Measurements from ENCODE around the gene NTN4.
"Not testable (repeated sequence)": the region's sequence is repeated elsewhere in the genome, so short reads cannot be mapped to it uniquely, and the experiment has no call there.

Gene NTN4

GRCh38 chr12:95658386-95658785, 132.2 kb downstream of the NTN4 start:
- Histone ChIP-seq H3K27ac (ENCODE audit: low read depth, low read length, severe bottlenecking) (no peak overlapping the region), H3K9me3 (ENCODE audit: control insufficient read depth, low read length) (no peaks in the 10 kb centered on the region), H3K36me3 (ENCODE audit: control insufficient read depth, insufficient read depth, low read length) (no peaks in the 10 kb centered on the region), H3K4me1 (ENCODE audit: control insufficient read depth, insufficient read depth, low read length, poor library complexity, severe bottlenecking) (no peaks in the 10 kb centered on the region), H3K4me3 (ENCODE audit: extremely low read depth, insufficient read depth, low read length, poor library complexity, severe bottlenecking) (no peak overlapping the region)
- WGBS, 2 experiments (ENCODE audit: insufficient coverage in 2 of 2): no CpG with 5 or more reads among the region's 6 CpGs

- H3K27ac ChIP-seq (ENCODE audit: low read depth, low read length, severe bottlenecking); H3K4me3 ChIP-seq (ENCODE audit: extremely low read depth, insufficient read depth, low read length, poor library complexity, severe bottlenecking); H3K36me3 ChIP-seq (ENCODE audit: control insufficient read depth, insufficient read depth, low read length); H3K4me1 ChIP-seq (ENCODE audit: control insufficient read depth, insufficient read depth, low read length, poor library complexity, severe bottlenecking); H3K9me3 ChIP-seq (ENCODE audit: control insufficient read depth, low read length): not testable (repeated sequence)
- 91 to 96% methylated on average over 2 to 3 of the region's 3 CpGs for WGBS, 2 experiments (ENCODE audit: insufficient coverage in 2 of 2)
Observed at GRCh38 chr12:95654665-95655064, 135.9 kb downstream of the NTN4 start.

- no peaks in the 10 kb centered on the region for H3K36me3 ChIP-seq (ENCODE audit: control insufficient read depth, insufficient read depth, low read length)
- no peak overlapping the region for H3K27ac ChIP-seq (ENCODE audit: low read depth, low read length, severe bottlenecking)
- no peaks in the 10 kb centered on the region for H3K9me3 ChIP-seq (ENCODE audit: control insufficient read depth, low read length)
- no peak overlapping the region for H3K4me3 ChIP-seq (ENCODE audit: extremely low read depth, insufficient read depth, low read length, poor library complexity, severe bottlenecking)
- 80 to 86% methylated on average over 9 of the region's 9 CpGs for WGBS, 2 experiments (ENCODE audit: insufficient coverage in 2 of 2)
- H3K4me1 ChIP-seq (ENCODE audit: control insufficient read depth, insufficient read depth, low read length, poor library complexity, severe bottlenecking): no peaks in the 10 kb centered on the region
Observed at GRCh38 chr12:95653771-95654546, 136.6 kb downstream of the NTN4 start.

GRCh38 chr12:95651681-95652080, 138.9 kb downstream of the NTN4 start:
- no peak overlapping the region for H3K4me3 ChIP-seq (ENCODE audit: extremely low read depth, insufficient read depth, low read length, poor library complexity, severe bottlenecking)
- H3K36me3 ChIP-seq (ENCODE audit: control insufficient read depth, insufficient read depth, low read length): no peaks in the 10 kb centered on the region
- WGBS, 2 experiments (ENCODE audit: insufficient coverage in 2 of 2): 100% methylated on average over 1 of the region's 6 CpGs; no CpG with 5 or more reads in 1 of the 2 experiments
- no peaks in the 10 kb centered on the region for H3K4me1 ChIP-seq (ENCODE audit: control insufficient read depth, insufficient read depth, low read length, poor library complexity, severe bottlenecking)
- no peaks in the 10 kb centered on the region for H3K9me3 ChIP-seq (ENCODE audit: control insufficient read depth, low read length)
- H3K27ac ChIP-seq (ENCODE audit: low read depth, low read length, severe bottlenecking): no peak overlapping the region

- no peaks in the 10 kb centered on the region for H3K36me3 ChIP-seq (ENCODE audit: control insufficient read depth, insufficient read depth, low read length)
- no peaks in the 10 kb centered on the region for H3K4me1 ChIP-seq (ENCODE audit: control insufficient read depth, insufficient read depth, low read length, poor library complexity, severe bottlenecking)
- no peak overlapping the region for H3K27ac ChIP-seq (ENCODE audit: low read depth, low read length, severe bottlenecking)
- WGBS, 2 experiments (ENCODE audit: insufficient coverage in 2 of 2): 91% methylated on average over 6 of the region's 9 CpGs; no CpG with 5 or more reads in 1 of the 2 experiments
- no peak overlapping the region for H3K4me3 ChIP-seq (ENCODE audit: extremely low read depth, insufficient read depth, low read length, poor library complexity, severe bottlenecking)
- no peaks in the 10 kb centered on the region for H3K9me3 ChIP-seq (ENCODE audit: control insufficient read depth, low read length)
Observed at GRCh38 chr12:95648990-95649791, 141.4 kb downstream of the NTN4 start.

GRCh38 chr12:95646781-95647190, 143.8 kb downstream of the NTN4 start:
- Histone ChIP-seq H3K4me1 (ENCODE audit: control insufficient read depth, insufficient read depth, low read length, poor library complexity, severe bottlenecking) (no peaks in the 10 kb centered on the region), H3K27ac (ENCODE audit: low read depth, low read length, severe bottlenecking) (peak overlapping the region; percentile 25), H3K36me3 (ENCODE audit: control insufficient read depth, insufficient read depth, low read length) (no peaks in the 10 kb centered on the region), H3K9me3 (ENCODE audit: control insufficient read depth, low read length) (no peaks in the 10 kb centered on the region), H3K4me3 (ENCODE audit: extremely low read depth, insufficient read depth, low read length, poor library complexity, severe bottlenecking) (no peak overlapping the region)
- 85 to 88% methylated on average over 4 to 5 of the region's 5 CpGs for WGBS, 2 experiments (ENCODE audit: insufficient coverage in 2 of 2)

GRCh38 chr12:95643256-95643655, 147.3 kb downstream of the NTN4 start:
- Histone ChIP-seq H3K36me3 (ENCODE audit: control insufficient read depth, insufficient read depth, low read length) (no peaks in the 10 kb centered on the region), H3K9me3 (ENCODE audit: control insufficient read depth, low read length) (no peaks in the 10 kb centered on the region), H3K4me1 (ENCODE audit: control insufficient read depth, insufficient read depth, low read length, poor library complexity, severe bottlenecking) (no peaks in the 10 kb centered on the region), H3K27ac (ENCODE audit: low read depth, low read length, severe bottlenecking) (no peak overlapping the region), H3K4me3 (ENCODE audit: extremely low read depth, insufficient read depth, low read length, poor library complexity, severe bottlenecking) (no peak overlapping the region)
- WGBS, 2 experiments (ENCODE audit: insufficient coverage in 2 of 2): no CpG with 5 or more reads among the region's 4 CpGs

- 83% methylated on average over 2 to 4 of the region's 6 CpGs for WGBS, 2 experiments (ENCODE audit: insufficient coverage in 2 of 2)
- Histone ChIP-seq H3K9me3 (ENCODE audit: control insufficient read depth, low read length) (no peaks in the 10 kb centered on the region), H3K27ac (ENCODE audit: low read depth, low read length, severe bottlenecking) (no peak overlapping the region), H3K36me3 (ENCODE audit: control insufficient read depth, insufficient read depth, low read length) (no peaks in the 10 kb centered on the region), H3K4me3 (ENCODE audit: extremely low read depth, insufficient read depth, low read length, poor library complexity, severe bottlenecking) (no peak overlapping the region), H3K4me1 (ENCODE audit: control insufficient read depth, insufficient read depth, low read length, poor library complexity, severe bottlenecking) (no peaks in the 10 kb centered on the region)
Observed at GRCh38 chr12:95642583-95642982, 148.0 kb downstream of the NTN4 start.

GRCh38 chr12:95641299-95641952, 149.1 kb downstream of the NTN4 start:
- WGBS, 2 experiments (ENCODE audit: insufficient coverage in 2 of 2): 75 to 95% methylated on average over 2 of the region's 3 CpGs
- Histone ChIP-seq H3K9me3 (ENCODE audit: control insufficient read depth, low read length) (no peaks in the 10 kb centered on the region), H3K36me3 (ENCODE audit: control insufficient read depth, insufficient read depth, low read length) (no peaks in the 10 kb centered on the region)

GRCh38 chr12:95640516-95640915, 150.0 kb downstream of the NTN4 start:
- Histone ChIP-seq H3K27ac (ENCODE audit: low read depth, low read length, severe bottlenecking) (no peak overlapping the region), H3K9me3 (ENCODE audit: control insufficient read depth, low read length) (no peaks in the 10 kb centered on the region), H3K4me3 (ENCODE audit: extremely low read depth, insufficient read depth, low read length, poor library complexity, severe bottlenecking) (no peak overlapping the region), H3K36me3 (ENCODE audit: control insufficient read depth, insufficient read depth, low read length) (no peaks in the 10 kb centered on the region), H3K4me1 (ENCODE audit: control insufficient read depth, insufficient read depth, low read length, poor library complexity, severe bottlenecking) (no peaks in the 10 kb centered on the region)
- WGBS, 2 experiments (ENCODE audit: insufficient coverage in 2 of 2): 83 to 91% methylated on average over 3 of the region's 3 CpGs

More at GRCh38 chr12:95641299-95641952, 149.1 kb downstream of the NTN4 start:
- Histone ChIP-seq H3K27ac (ENCODE audit: low read depth, low read length, severe bottlenecking) (no peak overlapping the region), H3K4me1 (ENCODE audit: control insufficient read depth, insufficient read depth, low read length, poor library complexity, severe bottlenecking) (no peaks in the 10 kb centered on the region), H3K4me3 (ENCODE audit: extremely low read depth, insufficient read depth, low read length, poor library complexity, severe bottlenecking) (no peak overlapping the region)
